Measurements from ENCODE around the gene PREB.
"Not testable (repeated sequence)": the region's sequence is repeated elsewhere in the genome, so short reads cannot be mapped to it uniquely, and the experiment has no call there.

The PREB gene

DNA sequence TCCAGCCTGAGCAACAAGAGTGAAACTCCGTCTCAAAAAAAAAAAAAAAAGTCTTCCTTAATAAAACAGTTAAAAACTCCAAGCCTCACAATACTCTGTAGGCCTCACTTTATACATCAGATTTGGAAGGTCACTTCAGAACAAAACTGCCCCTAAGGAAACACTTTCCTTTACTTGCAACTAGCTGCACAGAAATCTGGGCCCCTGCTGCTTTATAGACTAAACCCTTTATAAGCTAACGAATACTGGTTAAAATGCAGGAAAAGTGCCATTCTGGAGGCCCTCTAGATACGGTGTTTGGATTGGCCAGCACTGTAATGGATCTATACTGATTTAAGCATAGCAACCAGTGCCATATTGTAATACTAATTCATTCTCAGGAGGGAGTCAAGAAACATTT is 9.3 kb downstream of the PREB start:
- DNase-seq = no peak

DNA sequence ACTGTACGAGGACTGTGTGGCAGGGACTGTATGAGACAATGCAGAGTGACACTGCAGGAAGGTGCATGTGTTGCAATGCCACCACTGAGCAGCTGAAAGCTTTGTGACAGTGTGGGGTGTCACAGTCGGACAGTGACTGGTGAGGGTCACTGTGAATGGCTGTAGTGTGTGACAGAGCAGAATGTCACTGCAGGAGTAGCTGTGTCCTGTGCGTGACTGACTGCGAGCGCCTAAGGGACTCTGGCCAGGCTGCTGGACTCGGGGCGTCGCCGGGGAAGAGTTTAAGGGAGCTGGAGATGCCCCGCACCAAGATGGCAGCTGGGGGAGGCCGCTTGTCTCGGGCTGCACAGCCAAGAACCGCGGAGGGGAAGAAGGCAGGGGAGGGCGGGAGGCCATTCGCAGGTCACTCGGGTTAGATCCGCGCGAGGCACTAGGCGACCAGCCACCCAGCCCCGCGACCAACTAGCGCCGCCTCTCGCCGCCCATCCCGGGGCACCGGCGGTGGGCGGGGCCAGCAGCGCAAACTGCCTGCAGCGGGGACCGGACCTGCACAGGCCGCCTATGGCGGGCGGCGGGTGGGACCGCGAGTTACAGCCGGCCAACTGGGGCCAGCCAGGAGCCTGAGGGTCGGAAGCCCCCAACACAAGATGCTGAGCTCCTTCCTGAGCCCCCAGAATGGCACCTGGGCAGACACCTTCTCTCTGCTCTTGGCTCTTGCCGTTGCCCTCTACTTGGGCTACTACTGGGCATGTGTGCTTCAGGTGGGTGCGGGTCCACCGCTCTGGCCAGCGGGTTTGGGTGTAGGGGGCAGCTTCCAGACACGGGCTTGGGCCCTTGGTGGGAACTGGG is 10.9 kb downstream of the PREB start, which contains the start of gene ABHD1:
TSS of gene ABHD1 (plus strand) at position 514 of the 849 bp plus-strand sequence. CDS start at position 648, 134 bp downstream.
- DNase-seq = no peak

DNA sequence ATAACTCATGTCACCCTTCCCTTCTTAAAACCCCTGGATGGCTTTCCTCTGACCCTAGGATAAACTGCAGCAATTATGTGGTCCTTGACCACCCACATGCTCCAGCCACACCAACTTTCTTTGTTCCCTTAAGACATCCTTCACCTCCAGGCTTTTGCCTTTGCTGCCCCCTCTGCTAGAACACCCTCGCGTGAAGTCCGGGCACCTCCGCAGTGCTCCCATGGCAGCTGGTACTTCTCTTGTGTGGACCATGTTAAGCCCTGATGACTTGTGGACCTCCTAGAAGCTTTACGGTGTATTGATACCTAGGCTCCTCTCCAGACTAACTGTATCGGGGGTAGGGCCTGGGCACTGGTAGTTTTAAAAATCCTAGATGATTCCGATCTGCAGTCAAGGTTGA is 11.6 kb downstream of the PREB start:
- DNase-seq = no peak

DNA sequence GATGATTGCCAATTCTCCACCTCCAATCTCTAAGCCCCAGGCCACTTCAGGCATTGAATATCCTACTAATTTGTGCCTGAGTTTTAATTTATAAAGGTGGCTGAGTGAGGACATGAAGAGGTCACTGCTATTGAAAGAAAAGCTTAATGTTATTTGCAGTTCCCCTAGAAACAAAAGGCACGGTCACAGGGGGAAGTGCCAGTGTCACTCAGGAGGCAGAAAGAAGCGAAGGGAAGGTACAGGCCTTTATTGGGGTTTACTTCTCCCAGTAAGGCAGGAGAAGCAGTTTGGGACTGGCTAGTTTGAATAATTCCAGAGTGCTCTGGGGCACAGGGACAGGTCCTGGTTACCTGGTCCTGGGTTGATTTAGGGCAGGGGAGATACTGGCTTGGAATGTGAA is 12.5 kb downstream of the PREB start:
- no peak for DNase-seq

DNA sequence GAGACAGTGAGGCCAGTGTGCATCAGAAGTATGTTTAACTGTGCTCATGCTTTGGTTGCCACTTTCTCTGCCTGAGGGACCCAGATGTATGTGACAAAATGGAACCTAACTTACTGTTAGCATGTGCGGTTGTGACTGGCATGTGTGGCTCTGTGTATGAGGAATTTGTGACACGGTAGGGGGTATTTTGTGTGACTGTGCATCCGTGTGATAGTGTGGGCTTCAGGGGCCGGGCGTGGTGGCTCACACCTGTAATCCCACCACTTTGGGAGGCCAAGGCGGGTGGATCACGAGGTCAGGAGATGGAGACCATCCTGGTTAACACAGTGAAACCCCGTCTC is 15.1 kb downstream of the PREB start:
- DNase-seq = not testable (repeated sequence)

DNA sequence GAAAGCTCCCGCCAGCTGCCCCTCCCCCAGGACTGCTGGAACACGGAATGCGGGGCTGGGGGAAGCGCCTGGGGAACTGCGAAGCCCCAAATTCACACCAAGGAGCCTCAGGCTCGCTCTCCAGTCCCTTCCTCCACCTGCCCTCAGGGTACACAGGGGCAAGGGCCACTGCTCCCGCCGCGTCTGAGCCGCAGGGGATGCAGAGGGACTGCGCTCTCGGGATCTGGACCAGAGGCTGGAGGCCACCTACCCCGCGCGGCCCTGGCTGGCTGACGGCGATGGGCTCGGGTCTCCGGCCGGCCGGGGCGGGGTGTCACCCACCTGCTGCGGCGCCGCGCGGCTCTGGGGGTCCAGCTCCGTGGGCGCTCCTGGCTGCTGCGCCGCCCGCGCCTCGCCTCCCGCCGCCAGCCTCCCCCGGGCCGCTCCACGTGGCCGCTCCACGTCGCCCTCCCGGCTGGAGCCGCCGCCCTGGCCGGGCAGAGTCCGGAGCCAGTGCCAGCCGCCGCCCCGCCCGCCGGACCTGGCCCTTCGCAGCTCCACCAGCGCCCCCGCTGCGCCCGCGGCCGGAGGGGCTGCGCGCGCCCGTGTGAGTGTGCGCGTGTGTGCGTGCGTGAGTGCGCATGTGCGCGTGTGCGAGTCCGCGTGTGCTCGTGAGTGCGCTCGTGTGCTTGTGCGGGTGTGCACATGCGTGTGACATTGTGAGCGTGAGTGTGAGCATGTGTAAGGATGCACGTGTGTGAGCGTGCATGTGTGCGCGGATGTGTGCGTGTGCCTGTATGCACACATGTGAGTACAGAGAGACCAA is 15.7 kb downstream of the PREB start, which contains the start of gene CGREF1:
TSS of gene CGREF1 (minus strand) at position 604 of the 805 bp plus-strand sequence. CDS start 14,762 bp downstream, outside the sequence.
- DNase-seq = no peak

GRCh38 chr2:27117995-27118524 is 16.4 kb downstream of the PREB start:
- DNase-seq = no peak

GRCh38 chr2:27115519-27115918 is 18.9 kb downstream of the PREB start:
- DNase-seq = no peak

DNA sequence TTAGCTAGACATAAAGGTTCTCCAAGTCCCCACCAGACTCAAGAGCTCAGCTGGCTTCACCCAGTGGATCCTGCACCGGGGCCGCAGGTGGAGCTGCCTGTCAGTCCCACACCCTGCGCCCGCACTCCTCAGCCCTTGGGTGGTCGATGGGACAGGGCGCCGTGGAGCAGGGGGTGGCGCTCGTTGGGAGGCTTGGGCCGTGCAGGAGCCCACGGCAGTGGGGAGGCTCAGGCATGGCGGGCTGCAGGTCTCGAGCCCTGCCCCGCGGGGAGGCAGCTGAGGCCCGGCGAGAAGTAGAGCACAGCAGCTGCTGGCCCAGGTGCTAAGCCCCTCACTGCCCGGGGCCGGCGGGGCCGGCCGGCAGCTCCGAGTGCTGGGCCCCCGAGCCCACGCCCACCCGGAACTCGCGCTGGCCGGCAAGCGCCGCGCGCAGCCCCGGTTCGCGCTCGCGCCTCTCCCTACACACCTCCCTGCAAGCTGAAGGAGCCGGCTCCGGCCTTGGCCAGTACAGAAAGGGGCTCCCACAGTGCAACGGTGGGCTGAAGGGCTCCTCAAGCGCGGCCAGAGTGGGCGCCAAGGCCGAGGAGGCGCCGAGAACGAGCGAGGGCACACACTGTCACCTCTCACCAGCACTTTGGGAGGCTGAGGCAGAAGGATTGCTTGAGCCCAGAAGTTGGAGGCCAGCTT is 22.9 kb downstream of the PREB start:
- DNase-seq = not testable (repeated sequence)

DNA sequence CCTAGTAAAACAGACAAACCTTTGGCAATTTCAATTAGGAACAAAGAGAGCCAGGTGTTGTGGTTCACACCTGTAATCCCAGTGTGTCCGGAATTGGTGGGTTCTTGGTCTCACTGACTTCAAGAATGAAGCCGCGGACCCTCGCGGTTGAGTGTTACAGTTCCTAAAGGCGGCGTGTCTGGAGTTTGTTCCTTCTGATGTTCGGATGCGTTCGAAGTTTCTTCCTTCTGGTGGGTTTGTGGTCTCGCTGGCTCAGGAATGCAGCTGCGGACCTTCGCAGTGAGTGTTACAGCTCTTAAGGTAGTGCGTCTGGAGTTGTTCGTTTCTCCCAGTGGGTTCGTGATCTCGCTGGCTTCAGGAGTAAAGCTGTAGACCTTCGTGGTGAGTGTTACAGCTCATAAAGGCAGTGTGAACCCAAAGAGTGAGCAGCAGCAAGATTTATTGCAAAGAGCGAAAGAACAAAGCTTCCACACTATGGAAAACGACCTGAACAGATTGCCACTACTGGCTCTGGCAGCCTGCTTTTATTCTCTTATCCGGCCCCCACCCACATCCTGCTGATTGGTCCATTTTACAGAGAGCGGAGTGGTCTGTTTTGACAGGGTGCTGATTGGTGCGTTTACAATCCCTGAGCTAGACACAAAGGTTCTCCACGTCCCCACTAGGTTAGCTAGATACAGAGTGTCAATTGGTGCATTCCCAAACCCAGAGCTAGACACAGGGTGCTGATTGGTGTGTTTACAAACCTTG is 23.7 kb downstream of the PREB start:
- DNase-seq = not testable (repeated sequence)

- DNase-seq = no peak
These were observed 25.4 kb downstream of the PREB start for GRCh38 chr2:27109083-27109482.

DNA sequence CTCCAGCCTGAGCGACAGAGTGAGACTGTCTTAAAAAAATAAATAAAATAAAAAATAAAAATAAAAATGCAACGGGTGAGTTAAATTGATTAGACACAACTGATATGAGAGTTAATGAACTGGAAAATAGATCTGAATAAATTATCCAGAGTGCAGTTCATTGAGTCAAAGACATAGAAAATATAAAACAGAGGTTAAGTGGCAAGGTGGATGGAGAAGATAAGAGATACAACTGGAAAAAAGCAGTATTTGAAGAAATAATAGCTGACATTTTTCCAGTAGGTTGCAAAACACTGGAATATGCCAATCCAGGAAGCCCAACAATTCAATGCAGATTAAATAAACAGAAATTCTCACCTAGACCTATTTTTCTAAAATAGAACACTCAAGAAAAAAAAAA is 26.2 kb downstream of the PREB start:
- no peak for DNase-seq

DNA sequence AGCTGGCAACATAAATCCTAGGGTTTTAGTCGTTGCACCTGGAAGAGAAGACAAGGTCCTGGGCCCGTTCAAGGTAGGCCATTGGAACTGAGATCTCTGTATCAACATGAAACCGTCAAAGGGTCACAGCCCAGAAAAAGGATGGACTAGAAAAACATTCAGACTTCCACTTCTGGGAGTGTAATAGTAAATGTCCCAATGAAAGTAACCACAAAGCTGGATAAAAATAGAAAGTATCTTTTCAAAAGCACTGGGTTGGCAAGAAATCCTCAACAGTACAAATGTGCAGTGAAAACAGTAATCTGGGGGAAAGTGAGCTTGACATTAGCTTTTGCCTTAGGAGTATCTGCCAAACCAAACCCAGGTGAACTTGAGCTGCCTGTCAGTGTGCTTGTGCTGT is 28.5 kb downstream of the PREB start:
- no peak for DNase-seq

DNA sequence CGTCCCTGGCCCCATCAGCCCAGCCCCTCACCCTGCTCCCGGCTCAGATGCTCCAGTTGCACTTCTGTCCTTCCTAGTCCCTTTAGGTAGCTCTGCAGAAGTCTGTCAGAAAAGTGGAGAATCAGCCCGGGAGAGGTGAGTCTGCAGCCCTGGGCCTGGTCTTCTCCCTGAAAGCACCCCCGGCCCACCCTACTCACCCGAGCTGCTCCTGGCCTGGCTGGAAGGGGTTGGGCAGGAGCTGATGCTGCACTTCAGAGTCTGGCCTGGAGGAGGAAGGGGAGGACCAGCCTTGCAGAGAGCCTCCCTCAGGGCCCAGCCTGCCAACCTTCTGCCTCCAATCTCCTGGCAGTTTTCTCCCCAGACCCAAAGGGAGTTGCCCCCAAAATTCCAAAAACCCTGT is 32.1 kb downstream of the PREB start:
- DNase-seq = no peak

DNA sequence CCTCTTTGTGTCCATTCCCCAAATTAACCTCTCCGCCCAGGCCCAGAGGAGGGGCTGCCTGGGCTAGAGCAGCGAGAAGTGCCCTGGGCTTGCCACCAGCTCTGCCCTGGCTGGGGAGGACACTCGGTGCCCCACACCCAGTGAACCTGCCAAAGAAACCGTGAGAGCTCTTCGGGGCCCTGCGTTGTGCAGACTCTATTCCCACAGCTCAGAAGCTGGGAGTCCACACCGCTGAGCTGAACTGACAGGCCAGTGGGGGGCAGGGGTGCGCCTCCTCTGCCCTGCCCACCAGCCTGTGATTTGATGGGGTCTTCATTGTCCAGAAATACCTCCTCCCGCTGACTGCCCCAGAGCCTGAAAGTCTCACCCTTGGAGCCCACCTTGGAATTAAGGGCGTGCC is 34.4 kb downstream of the PREB start:
- DNase-seq = no peak

- no peak for DNase-seq
These were observed 35.0 kb downstream of the PREB start for GRCh38 chr2:27099334-27099955.

- DNase-seq = no peak
These were observed 37.1 kb downstream of the PREB start for GRCh38 chr2:27097341-27097740.

- DNase-seq = no peak
These were observed 37.6 kb downstream of the PREB start for GRCh38 chr2:27096748-27097297.

DNA sequence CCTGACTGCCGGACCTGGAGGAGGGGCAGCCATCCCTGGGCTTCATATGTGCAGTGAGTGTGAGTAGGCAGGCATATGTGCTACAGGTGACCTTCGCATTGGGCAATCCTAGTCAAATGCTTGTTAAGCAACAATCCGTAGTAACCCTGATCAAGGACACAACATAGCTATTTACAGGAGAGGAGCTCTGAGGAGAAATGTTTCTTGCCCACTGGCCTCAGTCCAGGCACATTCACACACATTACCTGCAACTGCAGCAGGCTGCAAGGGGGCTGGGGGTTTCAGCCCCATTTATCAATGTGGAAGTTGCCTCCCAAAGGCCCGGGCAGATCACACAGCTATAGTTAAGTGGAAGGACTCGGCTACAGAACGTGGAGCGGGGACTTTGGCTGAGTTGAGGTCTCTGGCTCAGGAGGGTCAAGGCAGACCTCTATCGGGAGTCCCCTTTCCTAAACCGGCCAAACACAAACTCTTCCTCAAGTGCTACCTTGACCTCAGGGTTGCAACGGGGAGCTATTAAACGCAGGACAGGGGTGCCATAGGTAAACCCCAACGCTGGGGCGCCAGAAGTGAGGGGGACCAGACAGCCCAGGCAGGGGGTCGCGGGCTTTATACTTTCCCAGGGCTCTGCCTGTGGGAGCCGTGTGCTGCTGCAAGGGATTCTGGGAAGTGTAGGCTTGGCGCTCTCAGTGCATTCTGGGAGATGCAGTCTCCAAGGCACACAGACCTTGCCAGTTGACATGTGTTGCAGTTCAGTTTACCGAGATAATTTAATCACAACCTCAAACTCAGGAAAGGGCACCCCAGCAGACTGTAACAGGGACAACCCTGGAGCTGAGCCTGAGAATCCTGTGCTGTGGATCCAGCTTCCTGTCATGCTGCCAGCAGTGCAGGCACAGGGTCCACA is 38.4 kb downstream of the PREB start:
- DNase-seq = peak; percentile 53

DNA sequence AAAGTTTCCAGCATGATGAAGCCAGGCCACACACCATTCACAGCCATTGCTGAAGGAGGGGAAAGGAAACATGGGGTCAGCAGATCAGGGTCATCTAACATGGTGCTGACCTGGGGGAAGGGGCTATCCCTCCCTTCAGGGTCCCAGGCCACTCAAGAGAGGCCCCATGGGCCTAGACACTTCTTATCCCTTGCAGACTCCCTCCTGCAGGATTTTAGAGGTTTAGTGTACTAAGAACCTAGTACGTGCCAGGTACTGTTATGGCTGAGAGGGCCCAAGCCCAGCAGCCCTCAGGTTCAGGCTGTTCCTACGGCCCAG is 39.0 kb downstream of the PREB start:
- DNase-seq = no peak
